Mesenchymal stem cell (in vitro differentiated cells and primary cell): ENCODE results near the gene FCHSD1.

Experiments used
- DNase-seq: peaks from one replicate; pipeline ENCODE4 v3.0.0-alpha.2; 2013
- H2AFZ ChIP-seq: one replicate; pipeline ENCODE4 v1.6.1; 2013; ENCODE audit warnings: low read depth, mild to moderate bottlenecking, control low read depth, inconsistent platforms, low read length, moderate library complexity
- H2AK5ac ChIP-seq: 2 replicates; pipeline ENCODE4 v1.6.1; 2013; ENCODE audit warnings: low read length, moderate library complexity, mild to moderate bottlenecking, inconsistent platforms; ENCODE audit not compliant: severe bottlenecking
- H2BK120ac ChIP-seq: one replicate; pipeline ENCODE4 v1.6.1; 2013; ENCODE audit warnings: low read depth, mild to moderate bottlenecking, inconsistent platforms, low read length, moderate library complexity
- H2BK12ac ChIP-seq, 2 experiments: one replicate each; pipeline ENCODE4 v1.6.1; 2013; ENCODE audit warnings: inconsistent platforms in 2 of 2, low read length in 2 of 2, mild to moderate bottlenecking in 2 of 2, moderate library complexity in 2 of 2, control low read depth in 1 of 2
- H2BK15ac ChIP-seq: one replicate; pipeline ENCODE4 v1.6.1; 2013; ENCODE audit warnings: mild to moderate bottlenecking, low read depth, inconsistent platforms; ENCODE audit not compliant: poor library complexity, severe bottlenecking
- H2BK5ac ChIP-seq: 2 replicates; pipeline ENCODE4 v1.6.1; 2013; ENCODE audit warnings: low read depth, mild to moderate bottlenecking, low read length, control low read depth, inconsistent platforms; ENCODE audit not compliant: poor library complexity, severe bottlenecking
- H3K14ac ChIP-seq, 2 experiments: one replicate each; pipeline ENCODE4 v1.6.1; 2013; ENCODE audit warnings: inconsistent platforms in 2 of 2, low read length in 2 of 2, control low read depth in 1 of 2, mild to moderate bottlenecking in 1 of 2, moderate library complexity in 1 of 2
- H3K18ac ChIP-seq, 2 experiments: one replicate each; pipeline ENCODE4 v1.6.1; 2013; ENCODE audit warnings: inconsistent platforms in 2 of 2, low read length in 2 of 2, control low read depth in 1 of 2, low read depth in 1 of 2, mild to moderate bottlenecking in 1 of 2
- H3K23ac ChIP-seq, 2 experiments: one replicate each; pipeline ENCODE4 v1.6.1; 2013; ENCODE audit warnings: inconsistent platforms in 2 of 2, low read length in 2 of 2, mild to moderate bottlenecking in 2 of 2, moderate library complexity in 2 of 2, control low read depth in 1 of 2
- H3K27ac ChIP-seq: 2 replicates; pipeline ENCODE4 v1.5.1; 2013; ENCODE audit warnings: mild to moderate bottlenecking, moderate library complexity, low read length, control low read depth, inconsistent platforms; ENCODE audit not compliant: poor library complexity, severe bottlenecking
- H3K27me3 ChIP-seq, 2 experiments: 2 replicates each; pipeline versions ENCODE4 v1.6.1 to v1.7.0; 2013; ENCODE audit warnings: low read length in 2 of 2, mild to moderate bottlenecking in 2 of 2, moderate library complexity in 2 of 2, control low read depth in 1 of 2, inconsistent platforms in 1 of 2; ENCODE audit not compliant: control insufficient read depth in 1 of 2, insufficient read depth in 1 of 2
- H3K36me3 ChIP-seq, 2 experiments: 2 replicates each; pipeline versions ENCODE4 v1.6.1 to v1.7.0; 2013; ENCODE audit warnings: low read length in 2 of 2, control low read depth in 1 of 2, inconsistent platforms in 1 of 2, low read depth in 1 of 2, mild to moderate bottlenecking in 1 of 2; ENCODE audit not compliant: insufficient read depth in 2 of 2, control insufficient read depth in 1 of 2
- H3K4ac ChIP-seq, 2 experiments: one replicate each; pipeline ENCODE4 v1.6.1; 2013; ENCODE audit warnings: inconsistent platforms in 2 of 2, low read length in 2 of 2, mild to moderate bottlenecking in 2 of 2, moderate library complexity in 2 of 2, control low read depth in 1 of 2, low read depth in 1 of 2
- H3K4me1 ChIP-seq: 2 replicates; pipeline ENCODE4 v1.6.1; 2013; ENCODE audit warnings: low read depth, low read length, control low read depth; ENCODE audit not compliant: control insufficient read depth, insufficient read depth
- H3K4me2 ChIP-seq: 2 replicates; pipeline ENCODE4 v1.6.1; 2013; ENCODE audit warnings: low read length, mild to moderate bottlenecking, inconsistent platforms; ENCODE audit not compliant: poor library complexity, severe bottlenecking
- H3K4me3 ChIP-seq, 2 experiments: 2 replicates each; pipeline versions ENCODE4 v1.5.1 to v1.7.0; 2013; ENCODE audit warnings: low read length in 2 of 2, mild to moderate bottlenecking in 2 of 2, control low read depth in 1 of 2, low read depth in 1 of 2; ENCODE audit not compliant: insufficient read depth in 1 of 2
- H3K79me1 ChIP-seq: replicated peaks from 2 replicates; pipeline ENCODE4 v1.6.1; 2013; ENCODE audit warnings: mild to moderate bottlenecking, control low read depth, low read length, inconsistent platforms; ENCODE audit not compliant: poor library complexity, severe bottlenecking
- H3K9ac ChIP-seq: 2 replicates; pipeline ENCODE4 v1.7.0; 2013; ENCODE audit warnings: mild to moderate bottlenecking, low read length, moderate library complexity
- H3K9me3 ChIP-seq: 2 replicates; pipeline ENCODE4 v1.7.0; 2013; ENCODE audit warnings: mild to moderate bottlenecking, low read length; ENCODE audit not compliant: control insufficient read depth
- H4K8ac ChIP-seq: one replicate; pipeline ENCODE4 v1.6.1; 2013; ENCODE audit warnings: inconsistent platforms, mild to moderate bottlenecking, low read length, moderate library complexity
- H4K91ac ChIP-seq: one replicate; pipeline ENCODE4 v1.6.1; 2013; ENCODE audit warnings: mild to moderate bottlenecking, low read length, inconsistent platforms
- WGBS: methylation state at CpG from one replicate; pipeline ENCODE4 v1.1.7; 2013; ENCODE audit warnings: mixed read lengths; 5-methylcytosine and 5-hydroxymethylcytosine counted together

The FCHSD1 gene

DNA sequence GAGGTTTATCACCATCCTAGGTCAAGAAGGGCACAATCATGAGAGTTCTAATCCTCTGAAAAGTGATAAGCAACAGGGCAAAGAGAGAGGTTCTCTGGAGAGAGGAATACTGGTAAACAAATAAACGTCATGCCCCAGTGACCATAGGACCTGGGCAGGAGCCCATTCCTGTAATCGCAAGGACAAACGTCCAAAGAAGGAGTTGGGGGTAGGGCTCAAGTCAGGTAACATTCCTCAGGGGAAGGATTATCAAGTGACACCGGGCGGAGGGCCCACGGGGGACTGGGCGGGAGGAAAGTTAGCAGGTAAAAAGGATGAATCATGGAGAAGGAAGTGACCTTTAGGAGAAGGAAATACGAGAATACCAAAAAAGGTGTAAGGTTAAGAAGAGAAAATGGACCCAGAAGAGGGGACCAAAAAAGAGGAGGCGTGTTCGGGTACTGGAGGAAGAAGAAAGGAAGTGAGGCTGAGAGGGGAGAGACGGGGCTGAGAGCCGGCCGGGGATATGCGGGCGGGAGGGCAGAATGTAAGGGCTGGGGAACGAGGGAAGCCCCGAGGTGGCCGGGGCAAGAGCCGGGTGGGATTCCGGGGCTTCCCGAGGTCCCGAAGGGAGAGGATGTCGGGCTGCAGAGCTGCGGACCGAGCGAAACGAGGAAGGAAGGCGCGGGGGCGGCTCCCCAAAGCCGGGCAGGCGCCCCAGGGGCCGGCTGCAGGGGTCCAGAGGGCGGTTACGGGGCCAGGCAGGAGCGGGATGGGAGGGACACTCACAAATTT is 33.0 kb downstream of the FCHSD1 start:
- Histone ChIP-seq H3K14ac (no peak overlapping the region), H3K18ac (peak overlapping the region in 1 of 2 experiments; percentile 47), H3K23ac (peak overlapping the region in 1 of 2 experiments; percentile 60), H3K79me1 (peaks cover 2% of the 10 kb centered on the region), H3K9ac (peak overlapping the region; percentile 91), H2AK5ac (no peak overlapping the region), H2BK120ac (no peak overlapping the region), H3K4me1 (no peaks in the 10 kb centered on the region), H3K9me3 (no peaks in the 10 kb centered on the region), H2AFZ (peak overlapping the region; percentile 66), H3K4me3 (peak overlapping the region; percentile 81 to 93), H3K27ac (peak overlapping the region; percentile 24), H3K4me2 (peak overlapping the region; percentile 70), H2BK15ac (peak overlapping the region; percentile 78), H2BK12ac (no peak overlapping the region), H4K91ac (no peak overlapping the region), H3K4ac (peak overlapping the region in 1 of 2 experiments; percentile 37), H3K36me3 (peaks cover 15 to 32% of the 10 kb centered on the region in 2 experiments), H3K27me3 (no peaks in the 10 kb centered on the region), H2BK5ac (peak overlapping the region; percentile 85), H4K8ac (no peak overlapping the region)
- DNase-seq: peak; percentile 49
- WGBS: under 1% methylated on average over 36 of the region's 36 CpGs

- Histone ChIP-seq H4K91ac (no peak overlapping the region), H2BK5ac (no peak overlapping the region), H3K18ac (no peak overlapping the region), H4K8ac (peak overlapping the region; percentile 7), H3K4ac (no peak overlapping the region), H3K79me1 (peaks cover 2% of the 10 kb centered on the region), H2AFZ (no peak overlapping the region), H2BK12ac (no peak overlapping the region), H2AK5ac (no peak overlapping the region), H3K27me3 (no peaks in the 10 kb centered on the region), H3K4me2 (peak overlapping the region; percentile 70), H3K36me3 (peaks cover 10 to 28% of the 10 kb centered on the region in 2 experiments), H3K14ac (no peak overlapping the region), H3K27ac (peak overlapping the region; percentile 24), H3K4me1 (no peaks in the 10 kb centered on the region), H3K9ac (peak overlapping the region; percentile 91), H3K9me3 (no peaks in the 10 kb centered on the region), H3K4me3 (peak overlapping the region in 1 of 2 experiments; percentile 93), H2BK120ac (no peak overlapping the region), H2BK15ac (no peak overlapping the region), H3K23ac (no peak overlapping the region)
- DNase-seq: peak; percentile 44
- WGBS: 60% methylated on average over 1 of the region's 9 CpGs
Observed at GRCh38 chr5:141617682-141618029, 33.6 kb downstream of the FCHSD1 start.

DNA sequence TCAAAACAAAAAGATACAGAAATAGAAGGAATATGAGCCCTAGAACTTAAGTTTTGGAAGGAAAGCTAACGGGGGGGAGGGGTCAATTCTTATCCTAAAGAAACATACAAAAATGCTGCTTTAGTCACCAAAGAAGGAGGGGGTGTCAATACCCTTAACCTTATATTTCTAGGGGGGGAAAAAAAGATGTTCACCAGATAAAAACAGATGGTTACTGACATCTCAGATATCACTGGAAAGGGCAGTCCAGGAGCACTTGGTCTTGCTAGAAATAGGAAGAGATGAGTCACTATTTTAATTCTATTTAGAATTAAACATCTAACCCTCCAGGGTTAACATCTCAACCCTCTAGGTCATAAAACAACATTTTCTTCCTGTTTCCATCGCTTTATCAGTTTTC is 34.1 kb downstream of the FCHSD1 start:
- Histone ChIP-seq H2BK120ac (no peak overlapping the region), H2AK5ac (no peak overlapping the region), H3K27me3 (no peaks in the 10 kb centered on the region), H3K18ac (no peak overlapping the region), H2BK12ac (no peak overlapping the region), H3K4me3 (peak overlapping the region in 1 of 2 experiments; percentile 93), H4K91ac (no peak overlapping the region), H3K4me2 (no peak overlapping the region), H2BK15ac (no peak overlapping the region), H3K9me3 (no peaks in the 10 kb centered on the region), H4K8ac (no peak overlapping the region), H3K14ac (no peak overlapping the region), H2BK5ac (no peak overlapping the region), H3K23ac (no peak overlapping the region), H3K4me1 (no peaks in the 10 kb centered on the region), H3K9ac (peak overlapping the region; percentile 91), H3K4ac (no peak overlapping the region), H3K79me1 (peaks cover 3% of the 10 kb centered on the region), H2AFZ (no peak overlapping the region), H3K36me3 (peaks cover 9 to 23% of the 10 kb centered on the region in 2 experiments), H3K27ac (peak overlapping the region; percentile 23)
- peak; percentile 22 for DNase-seq
- no CpG with 5 or more reads among the region's 2 CpGs for WGBS

- WGBS: 99% methylated on average over 7 of the region's 9 CpGs
- H3K9ac ChIP-seq: peak overlapping the region; percentile 91
- H3K18ac ChIP-seq: no peak overlapping the region
- H2BK120ac ChIP-seq: no peak overlapping the region
- no peak overlapping the region for H3K4me2 ChIP-seq
- no peaks in the 10 kb centered on the region for H3K9me3 ChIP-seq
- no peak overlapping the region for H4K8ac ChIP-seq
- no peak overlapping the region for H2AK5ac ChIP-seq
- H3K27me3 ChIP-seq: no peaks in the 10 kb centered on the region
- H2AFZ ChIP-seq: no peak overlapping the region
- H2BK12ac ChIP-seq: no peak overlapping the region
- no peak overlapping the region for H3K14ac ChIP-seq
- H2BK15ac ChIP-seq: no peak overlapping the region
- no peak overlapping the region for H2BK5ac ChIP-seq
- peaks cover 6% of the 10 kb centered on the region for H3K79me1 ChIP-seq
- H3K4me1 ChIP-seq: no peaks in the 10 kb centered on the region
- no peak overlapping the region for H3K27ac ChIP-seq
- no peak overlapping the region for H3K23ac ChIP-seq
- peaks cover 6 to 13% of the 10 kb centered on the region in 2 experiments for H3K36me3 ChIP-seq
- H4K91ac ChIP-seq: no peak overlapping the region
- no peak for DNase-seq
- H3K4ac ChIP-seq: no peak overlapping the region
- peak overlapping the region in 1 of 2 experiments; percentile 93 for H3K4me3 ChIP-seq
Observed at GRCh38 chr5:141615991-141616720, 35.1 kb downstream of the FCHSD1 start.
